IMR-90 (cell line): ENCODE measurements around the gene LRP5. TPM values are rescaled to one million over a fixed set of nuclear protein-coding genes. Genes with fewer than 3 reads are reported as not detected.

Experiments used
- ATAC-seq: fragments of 200-7000 bp; cut with Tn5 transposase; 2 replicates; pipeline ENCODE4 v1.9.1; 2020; ENCODE audit warnings: low read depth, mild to moderate bottlenecking, moderate library complexity
- BruUV-seq: library from RNA; stranded (reverse); fragments of 400-500 nt; replicated peaks from 2 replicates; lab custom pipeline; 2021; lab: Mats Ljungman, UMichigan
- CTCF ChIA-PET: fragments of 300-600 bp; formaldehyde crosslinking; extraction: SDS; loops from one replicate; lab custom pipeline; 2021; ENCODE audit warnings: antibody characterized with exemption; lab: Yijun Ruan, JAX
- POLR2A ChIA-PET: fragments of 300-600 bp; sonication (Branson Sonifier 250); formaldehyde crosslinking; loops from one replicate; lab custom pipeline; 2022; ENCODE audit warnings: antibody characterized with exemption; ENCODE audit not compliant: unreplicated experiment; lab: Charles Lee
- DNase-seq: peaks from one replicate; pipeline ENCODE4 v3.0.0; 2013
- H2AFZ ChIP-seq: replicated peaks from 2 replicates; pipeline ENCODE3; 2013; ENCODE audit warnings: low read length, mild to moderate bottlenecking; ENCODE audit not compliant: poor library complexity
- H2AK5ac ChIP-seq: 2 replicates; pipeline ENCODE4 v1.6.1; 2013; ENCODE audit warnings: low read depth, low read length, inconsistent platforms
- H2AK9ac ChIP-seq: replicated peaks from 2 replicates; pipeline ENCODE3; 2013; ENCODE audit warnings: mild to moderate bottlenecking, low read depth, low read length, moderate library complexity; ENCODE audit not compliant: poor library complexity
- H2BK120ac ChIP-seq: 2 replicates; pipeline ENCODE4 v1.6.1; 2013; ENCODE audit warnings: low read depth, low read length, inconsistent platforms
- H2BK15ac ChIP-seq: 3 replicates; pipeline ENCODE4 v1.6.1; 2013; ENCODE audit warnings: low read depth, low read length, inconsistent platforms
- H2BK20ac ChIP-seq: 2 replicates; pipeline ENCODE4 v1.6.1; 2013; ENCODE audit warnings: low read depth, mild to moderate bottlenecking, inconsistent platforms, low read length, moderate library complexity
- H2BK5ac ChIP-seq: 2 replicates; pipeline ENCODE4 v1.6.1; 2013; ENCODE audit warnings: mild to moderate bottlenecking, low read depth, low read length, inconsistent platforms; ENCODE audit not compliant: poor library complexity, severe bottlenecking
- H3K14ac ChIP-seq: replicated peaks from 2 replicates; pipeline ENCODE4 v1.6.1; 2013; ENCODE audit warnings: low read depth, low read length, inconsistent platforms
- H3K18ac ChIP-seq: 2 replicates; pipeline ENCODE4 v1.6.1; 2013; ENCODE audit warnings: low read depth, low read length, control low read depth
- H3K23ac ChIP-seq: 2 replicates; pipeline ENCODE4 v1.6.1; 2013; ENCODE audit warnings: low read depth, low read length, inconsistent platforms
- H3K27ac ChIP-seq: 2 replicates; pipeline ENCODE4 v1.5.1; 2013; ENCODE audit warnings: mild to moderate bottlenecking, control low read depth, low read length; ENCODE audit not compliant: insufficient read depth
- H3K27me3 ChIP-seq: 2 replicates; pipeline ENCODE4 v1.6.1; 2013; ENCODE audit warnings: low read length; ENCODE audit not compliant: control insufficient read depth, insufficient read depth
- H3K36me3 ChIP-seq: 2 replicates; pipeline ENCODE4 v1.6.1; 2013; ENCODE audit warnings: low read length, mixed read lengths; ENCODE audit not compliant: control insufficient read depth, insufficient read depth
- H3K4ac ChIP-seq: 2 replicates; pipeline ENCODE4 v1.6.1; 2013; ENCODE audit warnings: low read depth, low read length, inconsistent platforms
- H3K4me1 ChIP-seq: 2 replicates; pipeline ENCODE4 v1.6.1; 2013; ENCODE audit warnings: low read length, mixed read lengths; ENCODE audit not compliant: control insufficient read depth, insufficient read depth
- H3K4me2 ChIP-seq: 2 replicates; pipeline ENCODE4 v1.6.1; 2013; ENCODE audit warnings: low read depth, mild to moderate bottlenecking, control low read depth, low read length, moderate library complexity
- H3K4me3 ChIP-seq: 2 replicates; pipeline ENCODE4 v1.5.1; 2013; ENCODE audit warnings: low read depth, mild to moderate bottlenecking, control low read depth, low read length, moderate library complexity; ENCODE audit not compliant: insufficient read depth
- H3K56ac ChIP-seq: 2 replicates; pipeline ENCODE4 v1.6.1; 2013; ENCODE audit warnings: low read length, inconsistent platforms; ENCODE audit not compliant: insufficient read depth; ENCODE audit errors: extremely low read depth
- H3K79me1 ChIP-seq, 2 experiments: 2 replicates each; pipeline ENCODE4 v1.6.1; 2013; ENCODE audit warnings: low read length in 2 of 2, inconsistent platforms in 1 of 2, low read depth in 1 of 2
- H3K9ac ChIP-seq: 2 replicates; pipeline ENCODE4 v1.6.1; 2013; ENCODE audit warnings: low read depth, low read length, control low read depth
- H3K9me1 ChIP-seq: 2 replicates; pipeline ENCODE4 v1.6.1; 2013; ENCODE audit warnings: low read length, inconsistent platforms; ENCODE audit not compliant: insufficient read depth
- H3K9me3 ChIP-seq: 2 replicates; pipeline ENCODE4 v1.6.1; 2013; ENCODE audit warnings: low read length; ENCODE audit not compliant: control insufficient read depth, insufficient read depth
- H4K20me1 ChIP-seq: 2 replicates; pipeline ENCODE4 v1.6.1; 2013; ENCODE audit warnings: low read length, inconsistent platforms; ENCODE audit not compliant: insufficient read depth
- H4K5ac ChIP-seq: 2 replicates; pipeline ENCODE4 v1.6.1; 2013; ENCODE audit warnings: mild to moderate bottlenecking, low read depth, low read length, control low read depth
- H4K8ac ChIP-seq, 2 experiments: 2 replicates each; pipeline ENCODE4 v1.6.1; 2013; ENCODE audit warnings: low read depth in 2 of 2, low read length in 2 of 2, control low read depth in 1 of 2, inconsistent platforms in 1 of 2
- H4K91ac ChIP-seq: 2 replicates; pipeline ENCODE4 v1.6.1; 2013; ENCODE audit warnings: low read depth, low read length, inconsistent platforms; ENCODE audit not compliant: insufficient read depth
- CEBPB ChIP-seq: IDR thresholded peaks from 2 replicates; pipeline ENCODE4 v1.6.1; 2012; ENCODE audit warnings: low read depth, low read length, improper control_type of control experiment
- NFE2L2 ChIP-seq: fragments of 150-350 bp; IDR thresholded peaks from 2 replicates; pipeline ENCODE4 v1.6.1; 2016; ENCODE audit warnings: low read depth, mild to moderate bottlenecking, low read length
- SMC3 ChIP-seq: fragments of 150-350 bp; IDR thresholded peaks from 2 replicates; pipeline ENCODE4 v1.6.1; 2016; ENCODE audit warnings: low read depth, mild to moderate bottlenecking, antibody characterized with exemption, low read length, moderate library complexity
- WGBS, 2 experiments: methylation state at CpG; one replicate each; pipeline versions ENCODE4 v1.1.5 to v1.1.7; 2013; ENCODE audit warnings: missing lambda C conversion rate in 2 of 2; ENCODE audit not compliant: insufficient read length in 1 of 2; ENCODE audit errors: extremely low coverage in 2 of 2; 5-methylcytosine and 5-hydroxymethylcytosine counted together
- dilution Hi-C: fragments of 300-500 bp; cut with HindIII; formaldehyde crosslinking; loops from one replicate; pipeline ENCODE4 v1.14.3; 2018; ENCODE audit warnings: low sequenced_read_pairs; ENCODE audit not compliant: unreplicated experiment
- in situ Hi-C: fragments of 300-500 bp; cut with MboI; formaldehyde crosslinking; loops from 3 replicates; pipeline ENCODE4 v1.14.3; 2019; ENCODE audit warnings: low sequenced_read_pairs, inconsistent platforms, mixed read lengths
- intact Hi-C: fragments of 100-400 bp; cut with micrococcal nuclease; formaldehyde crosslinking; loops from 2 replicates; pipeline ENCODE4 v1.10.0; 2022
- polyA plus RNA-seq, 3 experiments: library from polyadenylated mRNA; depleted of rRNA; stranded (reverse); fragments of >200 nt; gene quantifications; 2 replicates each; pipeline ENCODE4 v1.2.3, GENCODE V29; 2012; ENCODE audit warnings: low replicate concordance in 1 of 3
- total RNA-seq: library from RNA; depleted of rRNA; stranded (reverse); fragments of >200 nt; gene quantifications from 2 replicates; pipeline ENCODE4 v1.2.3, GENCODE V29; 2012
- TF ChIP-seq, protein P1 (sequence below): conservative IDR thresholded peaks from 2 replicates; pipeline ENCODE4 v1.5.1; 2012; ENCODE audit warnings: mild to moderate bottlenecking, low read depth, low read length, improper control_type of control experiment

The LRP5 gene
- total and polyA plus RNA-seq, 2 of the 4 experiments (the other 2 are of a cell fraction) = 10.4 to 15.0 TPM

DNA sequence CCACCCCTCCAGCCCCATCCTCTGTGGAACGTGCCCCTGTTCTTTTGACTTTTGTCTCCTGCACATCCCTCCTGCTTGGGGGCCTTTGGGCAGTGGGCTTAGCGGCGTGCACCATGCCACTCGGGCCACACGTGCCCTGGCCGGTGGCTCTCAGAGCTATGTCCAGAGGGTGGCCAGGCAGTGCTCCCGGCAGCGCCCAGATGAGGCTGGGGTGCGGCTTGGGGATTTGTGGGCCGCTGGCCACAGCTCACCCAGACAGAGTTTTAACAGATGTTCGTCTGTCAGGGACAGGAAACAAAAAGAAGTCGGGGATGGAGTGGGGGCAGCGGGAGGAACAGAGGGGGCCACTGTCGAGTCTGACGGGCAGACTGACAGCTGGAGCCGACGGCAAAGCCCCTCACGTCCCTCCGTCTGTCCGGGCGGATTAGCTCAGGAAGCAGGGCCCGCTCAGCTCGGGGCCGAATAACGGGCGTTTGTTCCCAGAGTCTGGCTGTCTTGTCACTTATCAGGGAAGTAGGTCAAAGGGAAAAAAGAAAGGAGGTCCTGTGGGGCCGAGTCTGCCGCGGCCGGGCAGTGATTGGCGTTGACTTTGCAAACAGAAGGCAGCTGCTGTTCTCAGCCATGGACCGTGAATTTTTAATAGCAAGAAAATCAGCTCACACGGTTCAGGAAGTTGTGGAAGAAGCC lies 61.6 kb downstream of the LRP5 start (continued):
- TF ChIP-seq, protein P1, sequence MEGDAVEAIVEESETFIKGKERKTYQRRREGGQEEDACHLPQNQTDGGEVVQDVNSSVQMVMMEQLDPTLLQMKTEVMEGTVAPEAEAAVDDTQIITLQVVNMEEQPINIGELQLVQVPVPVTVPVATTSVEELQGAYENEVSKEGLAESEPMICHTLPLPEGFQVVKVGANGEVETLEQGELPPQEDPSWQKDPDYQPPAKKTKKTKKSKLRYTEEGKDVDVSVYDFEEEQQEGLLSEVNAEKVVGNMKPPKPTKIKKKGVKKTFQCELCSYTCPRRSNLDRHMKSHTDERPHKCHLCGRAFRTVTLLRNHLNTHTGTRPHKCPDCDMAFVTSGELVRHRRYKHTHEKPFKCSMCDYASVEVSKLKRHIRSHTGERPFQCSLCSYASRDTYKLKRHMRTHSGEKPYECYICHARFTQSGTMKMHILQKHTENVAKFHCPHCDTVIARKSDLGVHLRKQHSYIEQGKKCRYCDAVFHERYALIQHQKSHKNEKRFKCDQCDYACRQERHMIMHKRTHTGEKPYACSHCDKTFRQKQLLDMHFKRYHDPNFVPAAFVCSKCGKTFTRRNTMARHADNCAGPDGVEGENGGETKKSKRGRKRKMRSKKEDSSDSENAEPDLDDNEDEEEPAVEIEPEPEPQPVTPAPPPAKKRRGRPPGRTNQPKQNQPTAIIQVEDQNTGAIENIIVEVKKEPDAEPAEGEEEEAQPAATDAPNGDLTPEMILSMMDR = no peak
- TF ChIP-seq SMC3 = no peak

DNA sequence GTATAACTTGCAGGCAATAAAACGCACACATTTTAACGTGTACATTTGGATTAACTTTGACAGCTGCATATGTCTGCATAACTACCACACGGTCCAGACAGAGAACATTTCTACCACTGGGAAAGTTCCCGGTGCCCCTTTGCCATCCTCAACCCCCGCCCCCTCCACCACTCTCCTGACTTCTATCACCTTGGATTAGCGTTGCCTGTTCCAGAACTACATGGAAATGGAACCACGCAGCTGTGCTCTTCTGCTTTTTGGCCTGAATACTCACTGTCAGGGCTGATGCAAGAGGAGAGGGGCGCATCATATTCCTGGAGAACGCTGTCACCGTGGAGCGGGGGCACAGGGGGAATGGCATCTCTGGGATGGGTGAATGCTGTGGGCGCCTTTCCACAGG lies 62.1 kb downstream of the LRP5 start:
- Histone ChIP-seq H3K27ac (no peak overlapping the region), H3K4me1 (peaks cover 20% of the 10 kb centered on the region), H3K56ac (no peak overlapping the region), H2BK120ac (no peak overlapping the region), H3K27me3 (no peaks in the 10 kb centered on the region), H4K91ac (no peak overlapping the region), H2BK15ac (no peak overlapping the region; the same call in 2 of the 3 replicates), H3K9ac (no peak overlapping the region), H3K14ac (0 out of 2 replicates have a peak overlapping the region, but pooled peaks have one; percentile 8), H2BK20ac (no peak overlapping the region), H3K4ac (no peak overlapping the region), H4K20me1 (peaks cover 22% of the 10 kb centered on the region), H2AK9ac (peak overlapping the region; percentile 43), H3K18ac (no peak overlapping the region), H3K23ac (no peak overlapping the region), H4K5ac (no peak overlapping the region), H3K4me2 (no peak overlapping the region), H2AFZ (no peak overlapping the region), H3K4me3 (no peak overlapping the region), H3K36me3 (peaks cover 14% of the 10 kb centered on the region; the same call in 1 of the 2 replicates), H2AK5ac (0 out of 2 replicates have a peak overlapping the region, but pooled peaks have one; percentile 0), H4K8ac (no peak overlapping the region), H3K79me1 (peaks cover 2 to 8% of the 10 kb centered on the region in 2 experiments; a peak in 2 of 4 replicates), H3K9me1 (0 out of 2 replicates have a peak, but pooled peaks cover 3% of the 10 kb centered on the region), H3K9me3 (no peaks in the 10 kb centered on the region), H2BK5ac (no peak overlapping the region)
- DNase-seq = peak; percentile 15
- intact Hi-C loops = no loop called here
- CTCF ChIA-PET = interaction anchor here (0.7 to 1.0 kb wide), 2 partner anchors 61 to 104 kb away, joined by 3 read pairs; no protein-coding TSS in a partner anchor
- in situ Hi-C loops = no loop called here
- no peak for ATAC-seq
- 80% methylated on average over 1 of the region's 12 CpGs; no CpG with 5 or more reads in 1 of the 2 experiments for WGBS, 2 experiments
- dilution Hi-C loops = no loop called here
- peak; percentile 33; the same call in 1 of the 2 replicates for TF ChIP-seq CEBPB
- no peak for TF ChIP-seq NFE2L2
- no TSS peak for BruUV-seq
- POLR2A ChIA-PET = no interaction called here
